HEK293T (cell line): ENCODE measurements around the gene IQSEC1.

Source experiments
- ARNT ChIP-seq: fragments of 450-650 bp; IDR thresholded peaks from 2 replicates; pipeline ENCODE4 v1.6.1; 2017; ENCODE audit warnings: mild to moderate bottlenecking
- ELF4 ChIP-seq: fragments of 450-650 bp; IDR thresholded peaks from 2 replicates; pipeline ENCODE4 v1.6.1; 2017; ENCODE audit warnings: antibody characterized with exemption
- FOXA1 ChIP-seq: fragments of 450-650 bp; IDR thresholded peaks from 2 replicates; pipeline ENCODE4 v1.6.1; 2016; ENCODE audit warnings: mild to moderate bottlenecking
- FOXK2 ChIP-seq: fragments of 450-650 bp; IDR thresholded peaks from 2 replicates; pipeline ENCODE4 v1.6.1; 2016; ENCODE audit warnings: mild to moderate bottlenecking
- FOXM1 ChIP-seq: fragments of 450-650 bp; IDR thresholded peaks from 2 replicates; pipeline ENCODE4 v1.6.1; 2017; ENCODE audit warnings: mild to moderate bottlenecking, borderline replicate concordance
- HDGF ChIP-seq: fragments of 450-650 bp; IDR thresholded peaks from 2 replicates; pipeline ENCODE4 v1.6.1; 2017; ENCODE audit warnings: antibody characterized with exemption, borderline replicate concordance
- L3MBTL2 ChIP-seq: fragments of 450-650 bp; conservative IDR thresholded peaks from 2 replicates; pipeline ENCODE4 v1.6.1; 2016; ENCODE audit warnings: mild to moderate bottlenecking
- LEF1 ChIP-seq: fragments of 450-650 bp; IDR thresholded peaks from 2 replicates; pipeline ENCODE4 v1.6.1; 2017; ENCODE audit warnings: mild to moderate bottlenecking, borderline replicate concordance
- NFRKB ChIP-seq: fragments of 450-650 bp; IDR thresholded peaks from 2 replicates; pipeline ENCODE4 v1.6.1; 2016; ENCODE audit warnings: mild to moderate bottlenecking, moderate library complexity
- SP1 ChIP-seq: fragments of 450-650 bp; IDR thresholded peaks from 2 replicates; pipeline ENCODE4 v1.6.1; 2017
- SUZ12 ChIP-seq: fragments of 450-650 bp; IDR thresholded peaks from 2 replicates; pipeline ENCODE4 v1.6.1; 2016; ENCODE audit warnings: mild to moderate bottlenecking
- TARDBP ChIP-seq: fragments of 450-650 bp; IDR thresholded peaks from 2 replicates; pipeline ENCODE4 v1.6.1; 2016
- ZNF384 ChIP-seq: fragments of 450-650 bp; IDR thresholded peaks from 2 replicates; pipeline ENCODE4 v1.6.1; 2016
- TF ChIP-seq, protein P1 (sequence below): fragments of 450-650 bp; IDR thresholded peaks from 2 replicates; pipeline ENCODE4 v1.6.1; 2016

DNA sequence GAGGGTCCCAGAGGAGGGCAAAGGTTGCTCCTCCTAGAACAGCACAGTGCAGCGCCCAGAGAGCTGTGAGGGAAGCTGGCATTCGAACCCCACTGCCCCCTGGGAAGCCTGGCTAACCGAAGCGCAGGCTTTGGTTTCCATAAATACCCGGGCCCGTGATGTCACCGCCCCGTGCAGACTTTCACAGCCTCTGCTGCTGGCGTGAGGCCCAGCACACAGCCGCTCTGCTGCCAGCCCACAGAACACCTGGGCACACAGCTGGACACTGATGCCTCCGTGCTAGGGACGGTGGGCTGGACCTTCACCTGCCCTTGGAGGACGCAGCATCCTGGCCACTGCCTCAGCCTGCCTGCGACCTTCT lies 1.0 kb downstream of the IQSEC1 start:
- no peak for TF ChIP-seq TARDBP
- TF ChIP-seq HDGF, result no peak
- TF ChIP-seq FOXA1, result no peak
- no peak for TF ChIP-seq SP1
- no peak for TF ChIP-seq ZNF384
- TF ChIP-seq L3MBTL2, result no peak
- no peak for TF ChIP-seq ARNT
- no peak for TF ChIP-seq FOXM1
- TF ChIP-seq LEF1, result no peak
- TF ChIP-seq SUZ12, result no peak
- no peak for TF ChIP-seq ELF4
- no peak for TF ChIP-seq FOXK2
- TF ChIP-seq NFRKB, result no peak
- TF ChIP-seq, protein P1, sequence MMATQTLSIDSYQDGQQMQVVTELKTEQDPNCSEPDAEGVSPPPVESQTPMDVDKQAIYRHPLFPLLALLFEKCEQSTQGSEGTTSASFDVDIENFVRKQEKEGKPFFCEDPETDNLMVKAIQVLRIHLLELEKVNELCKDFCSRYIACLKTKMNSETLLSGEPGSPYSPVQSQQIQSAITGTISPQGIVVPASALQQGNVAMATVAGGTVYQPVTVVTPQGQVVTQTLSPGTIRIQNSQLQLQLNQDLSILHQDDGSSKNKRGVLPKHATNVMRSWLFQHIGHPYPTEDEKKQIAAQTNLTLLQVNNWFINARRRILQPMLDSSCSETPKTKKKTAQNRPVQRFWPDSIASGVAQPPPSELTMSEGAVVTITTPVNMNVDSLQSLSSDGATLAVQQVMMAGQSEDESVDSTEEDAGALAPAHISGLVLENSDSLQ, result no peak
